H1 (cell line): ENCODE results near the gene IRF4.

Experiments
- CEBPB ChIP-seq: IDR thresholded peaks from 2 replicates; pipeline ENCODE4 v1.6.1; 2012; ENCODE audit warnings: low read depth, low read length
- FOSL1 ChIP-seq: IDR thresholded peaks from 2 replicates; pipeline ENCODE4 v1.6.1; 2011; ENCODE audit warnings: mild to moderate bottlenecking, low read depth, low read length, moderate library complexity; ENCODE audit not compliant: insufficient read depth
- KDM5A ChIP-seq: fragments of 200-600 bp; IDR thresholded peaks from 2 replicates; pipeline ENCODE4 v1.7.1; 2012; ENCODE audit warnings: mild to moderate bottlenecking, low read length, inconsistent platforms, mixed read lengths
- POLR2A ChIP-seq, 2 experiments: IDR thresholded peaks; 1 replicate in 1 of 2; 2 replicates in 1 of 2; pipeline ENCODE4 v1.6.1; 2011; ENCODE audit warnings: low read depth in 2 of 2, low read length in 2 of 2, mild to moderate bottlenecking in 2 of 2; ENCODE audit errors: control extremely low read depth in 1 of 2
- POLR2AphosphoS5 ChIP-seq: IDR thresholded peaks from 2 replicates; pipeline ENCODE4 v1.6.1; 2011; ENCODE audit warnings: low read depth, low read length
- SP2 ChIP-seq: IDR thresholded peaks from 2 replicates; pipeline ENCODE4 v1.6.1; 2012; ENCODE audit warnings: mild to moderate bottlenecking, low read length, inconsistent platforms
- TCF12 ChIP-seq: IDR thresholded peaks from 2 replicates; pipeline ENCODE4 v1.6.1; 2011; ENCODE audit warnings: low read depth, mild to moderate bottlenecking, low read length
- ZNF274 ChIP-seq: IDR thresholded peaks from 2 replicates; pipeline ENCODE4 v1.7.0; 2012; ENCODE audit warnings: low read length, borderline replicate concordance; ENCODE audit errors: extremely low read depth
- TF ChIP-seq, protein P1 (sequence below), 3 experiments: IDR thresholded peaks; 1 replicate in 2 of 3; 2 replicates in 1 of 3; pipeline versions ENCODE4 v1.5.1 to v1.6.1; 2011; ENCODE audit warnings: low read length in 3 of 3, mild to moderate bottlenecking in 3 of 3, inconsistent platforms in 2 of 3, low read depth in 1 of 3, moderate library complexity in 1 of 3; ENCODE audit not compliant: insufficient read depth in 1 of 3; ENCODE audit errors: control extremely low read depth in 1 of 3
- TF ChIP-seq, protein P2 (sequence below): IDR thresholded peaks from 2 replicates; pipeline ENCODE4 v1.6.1; 2011; ENCODE audit warnings: low read length, improper control_type of control experiment

GRCh38 chr6:357261-357790 is 34.2 kb upstream of the IRF4 start:
- no peak for TF ChIP-seq SP2
- TF ChIP-seq, protein P1, sequence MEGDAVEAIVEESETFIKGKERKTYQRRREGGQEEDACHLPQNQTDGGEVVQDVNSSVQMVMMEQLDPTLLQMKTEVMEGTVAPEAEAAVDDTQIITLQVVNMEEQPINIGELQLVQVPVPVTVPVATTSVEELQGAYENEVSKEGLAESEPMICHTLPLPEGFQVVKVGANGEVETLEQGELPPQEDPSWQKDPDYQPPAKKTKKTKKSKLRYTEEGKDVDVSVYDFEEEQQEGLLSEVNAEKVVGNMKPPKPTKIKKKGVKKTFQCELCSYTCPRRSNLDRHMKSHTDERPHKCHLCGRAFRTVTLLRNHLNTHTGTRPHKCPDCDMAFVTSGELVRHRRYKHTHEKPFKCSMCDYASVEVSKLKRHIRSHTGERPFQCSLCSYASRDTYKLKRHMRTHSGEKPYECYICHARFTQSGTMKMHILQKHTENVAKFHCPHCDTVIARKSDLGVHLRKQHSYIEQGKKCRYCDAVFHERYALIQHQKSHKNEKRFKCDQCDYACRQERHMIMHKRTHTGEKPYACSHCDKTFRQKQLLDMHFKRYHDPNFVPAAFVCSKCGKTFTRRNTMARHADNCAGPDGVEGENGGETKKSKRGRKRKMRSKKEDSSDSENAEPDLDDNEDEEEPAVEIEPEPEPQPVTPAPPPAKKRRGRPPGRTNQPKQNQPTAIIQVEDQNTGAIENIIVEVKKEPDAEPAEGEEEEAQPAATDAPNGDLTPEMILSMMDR (IDR thresholded peaks at IDR 0.05; ENCODE audit: control extremely low read depth in 1 of 3, insufficient read depth in 1 of 3, low read depth in 1 of 3, low read length in 3 of 3), result no peak
- TF ChIP-seq FOSL1, result no peak
- no peak for TF ChIP-seq ZNF274
- TF ChIP-seq POLR2AphosphoS5, result no peak
- TF ChIP-seq KDM5A, result no peak
- TF ChIP-seq, protein P2, sequence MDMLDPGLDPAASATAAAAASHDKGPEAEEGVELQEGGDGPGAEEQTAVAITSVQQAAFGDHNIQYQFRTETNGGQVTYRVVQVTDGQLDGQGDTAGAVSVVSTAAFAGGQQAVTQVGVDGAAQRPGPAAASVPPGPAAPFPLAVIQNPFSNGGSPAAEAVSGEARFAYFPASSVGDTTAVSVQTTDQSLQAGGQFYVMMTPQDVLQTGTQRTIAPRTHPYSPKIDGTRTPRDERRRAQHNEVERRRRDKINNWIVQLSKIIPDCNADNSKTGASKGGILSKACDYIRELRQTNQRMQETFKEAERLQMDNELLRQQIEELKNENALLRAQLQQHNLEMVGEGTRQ, result no peak
- TF ChIP-seq POLR2A (IDR thresholded peaks at IDR 0.05; ENCODE audit: control extremely low read depth in 1 of 2, low read depth in 2 of 2, low read length in 2 of 2), result no peak
- no peak for TF ChIP-seq TCF12
- no peak for TF ChIP-seq CEBPB
